Fibroblast of mammary gland (primary cell): ENCODE results near the gene SPRY4.
A peak's percentile ranks its signal among the peaks of the same experiment; 100 is the strongest.

Source experiments
- DNase-seq: peaks from one replicate; pipeline ENCODE4 v3.0.0-alpha.2; 2010; ENCODE audit warnings: low read depth
- H3K4me3 ChIP-seq: 2 replicates; pipeline ENCODE4 v1.5.1; 2011; ENCODE audit warnings: low read depth, mild to moderate bottlenecking, low read length, moderate library complexity; ENCODE audit not compliant: control insufficient read depth
- TF ChIP-seq, protein P1 (sequence below): conservative IDR thresholded peaks from 2 replicates; pipeline ENCODE4 v1.5.1; 2011; ENCODE audit warnings: low read depth, low read length, inconsistent platforms; ENCODE audit not compliant: control insufficient read depth, insufficient read depth

SPRY4 gene

DNA sequence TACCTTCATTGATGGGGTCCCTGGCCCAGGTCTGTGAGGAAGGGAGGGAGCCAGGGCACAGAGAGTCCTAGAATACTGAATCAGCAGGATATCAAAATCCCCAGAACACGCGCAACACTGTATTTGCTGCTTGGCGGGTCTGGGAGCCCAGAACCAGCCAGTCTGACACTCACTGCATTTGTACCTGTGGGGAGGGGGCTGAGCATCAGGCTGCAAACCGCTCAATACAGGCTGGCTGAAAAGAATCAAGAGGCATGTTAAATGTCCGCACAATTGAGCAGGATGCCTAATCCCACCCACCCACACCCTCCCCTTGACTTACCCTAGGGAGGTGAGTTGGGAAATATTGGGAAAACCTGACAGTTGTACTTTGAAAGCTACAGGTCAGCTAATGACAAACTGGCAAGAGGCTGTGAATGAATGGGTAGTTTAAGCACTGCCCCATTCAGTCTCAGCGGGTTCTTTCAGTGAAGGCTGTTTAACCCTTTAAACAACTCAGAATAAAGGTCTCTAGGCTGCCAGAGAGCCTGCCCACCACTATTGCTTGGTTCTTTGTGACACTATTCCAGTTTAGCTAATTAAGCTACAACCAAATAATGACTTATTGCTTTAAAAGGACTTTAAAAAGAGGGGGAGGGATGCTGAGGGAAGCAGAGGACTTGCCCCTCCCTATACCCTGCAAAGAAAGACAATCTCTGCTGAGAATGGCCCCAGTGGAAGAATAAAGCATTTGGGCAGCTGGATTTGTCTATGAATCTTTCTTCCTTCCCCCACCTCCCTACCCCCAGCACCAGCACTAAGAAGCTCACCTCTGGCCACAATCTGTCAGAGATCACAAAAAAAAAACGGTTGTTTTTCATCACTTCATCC, 5.0 kb downstream of the SPRY4 start:
- peak; percentile 41 for DNase-seq
- TF ChIP-seq, protein P1, sequence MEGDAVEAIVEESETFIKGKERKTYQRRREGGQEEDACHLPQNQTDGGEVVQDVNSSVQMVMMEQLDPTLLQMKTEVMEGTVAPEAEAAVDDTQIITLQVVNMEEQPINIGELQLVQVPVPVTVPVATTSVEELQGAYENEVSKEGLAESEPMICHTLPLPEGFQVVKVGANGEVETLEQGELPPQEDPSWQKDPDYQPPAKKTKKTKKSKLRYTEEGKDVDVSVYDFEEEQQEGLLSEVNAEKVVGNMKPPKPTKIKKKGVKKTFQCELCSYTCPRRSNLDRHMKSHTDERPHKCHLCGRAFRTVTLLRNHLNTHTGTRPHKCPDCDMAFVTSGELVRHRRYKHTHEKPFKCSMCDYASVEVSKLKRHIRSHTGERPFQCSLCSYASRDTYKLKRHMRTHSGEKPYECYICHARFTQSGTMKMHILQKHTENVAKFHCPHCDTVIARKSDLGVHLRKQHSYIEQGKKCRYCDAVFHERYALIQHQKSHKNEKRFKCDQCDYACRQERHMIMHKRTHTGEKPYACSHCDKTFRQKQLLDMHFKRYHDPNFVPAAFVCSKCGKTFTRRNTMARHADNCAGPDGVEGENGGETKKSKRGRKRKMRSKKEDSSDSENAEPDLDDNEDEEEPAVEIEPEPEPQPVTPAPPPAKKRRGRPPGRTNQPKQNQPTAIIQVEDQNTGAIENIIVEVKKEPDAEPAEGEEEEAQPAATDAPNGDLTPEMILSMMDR = no peak
- H3K4me3 ChIP-seq = peak overlapping the region; percentile 97

DNA sequence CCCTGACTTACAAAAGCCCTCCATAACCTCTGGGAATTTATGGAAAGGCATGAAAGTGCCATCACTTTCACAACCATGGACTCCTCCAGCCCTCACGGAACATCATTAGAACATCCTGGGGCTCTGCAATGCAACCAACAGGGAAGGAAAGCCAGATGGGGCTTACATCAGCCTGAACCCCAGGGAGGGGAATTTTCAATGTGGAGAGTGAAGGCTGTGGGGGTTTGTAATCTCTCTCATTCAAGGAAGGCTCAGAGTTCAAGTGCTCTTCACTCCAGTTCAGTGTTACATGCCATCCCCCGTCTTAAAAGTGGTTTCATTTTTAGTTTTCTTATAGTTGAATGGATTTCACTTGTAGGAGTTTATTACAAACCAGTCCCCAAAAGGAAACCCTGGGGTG, 5.7 kb downstream of the SPRY4 start:
- DNase-seq = peak; percentile 38
- TF ChIP-seq, protein P1 = no peak
- peak overlapping the region; percentile 10 for H3K4me3 ChIP-seq

DNA sequence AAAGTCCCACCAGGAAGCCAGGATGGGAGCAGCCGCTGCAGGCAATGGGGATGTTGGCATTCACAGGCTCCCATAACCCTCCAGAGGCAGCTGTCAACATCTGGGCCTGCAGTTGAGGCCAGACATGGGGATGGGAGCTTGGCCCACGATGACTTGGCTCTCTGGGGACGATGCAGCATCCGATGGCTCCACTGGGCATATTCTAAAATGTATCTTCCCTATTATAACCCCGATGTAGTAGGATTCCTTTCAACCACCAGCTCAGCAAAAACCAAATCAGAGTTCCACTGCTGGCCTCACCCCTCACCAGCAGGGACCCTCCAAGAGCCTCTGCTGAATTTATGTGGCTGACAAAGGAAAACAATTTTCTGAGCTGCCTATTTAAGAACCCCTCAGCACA, 7.1 kb downstream of the SPRY4 start:
- TF ChIP-seq, protein P1 = peak; percentile 34
- no peak overlapping the region for H3K4me3 ChIP-seq
- DNase-seq = peak; percentile 38

DNA sequence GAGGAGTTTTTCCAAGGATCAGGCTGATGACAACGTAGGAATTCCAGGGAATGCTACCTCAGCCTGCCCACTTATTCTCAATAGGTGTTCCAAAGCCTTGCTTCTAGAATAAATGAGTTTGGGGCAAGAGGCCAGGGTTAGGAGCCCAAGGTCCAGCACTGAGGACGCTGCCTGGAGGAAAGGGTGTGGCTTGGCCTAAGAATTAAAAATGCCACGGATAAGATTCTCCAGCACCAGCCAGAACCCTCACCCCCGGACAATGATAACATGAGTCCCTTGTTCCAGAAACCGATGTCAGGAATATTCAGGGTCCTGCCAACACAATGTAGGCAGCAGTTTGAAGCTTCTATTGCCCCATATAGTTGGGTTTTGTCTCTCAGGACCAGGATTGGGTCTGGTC, 7.6 kb downstream of the SPRY4 start:
- TF ChIP-seq, protein P1 = no peak
- H3K4me3 ChIP-seq = no peak overlapping the region
- DNase-seq = no peak

DNA sequence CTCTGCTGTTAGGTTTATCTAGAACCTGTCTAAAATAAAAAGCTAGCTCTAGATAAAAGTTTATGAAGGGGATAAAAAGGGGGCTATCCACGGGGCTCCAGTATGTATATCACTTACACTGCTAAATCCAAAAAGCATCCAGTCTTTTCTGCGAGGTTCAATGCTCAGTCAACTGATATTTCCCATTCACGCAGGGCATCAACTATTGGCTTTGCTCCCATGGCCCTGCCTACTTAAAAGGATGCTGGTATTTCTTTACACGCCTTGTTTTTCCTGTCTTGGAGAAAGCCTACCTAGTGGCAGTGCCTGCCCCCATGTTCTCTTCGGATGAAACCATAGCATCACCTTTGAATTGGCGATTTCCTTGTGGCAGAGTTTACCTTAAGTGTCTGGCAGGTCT, 8.1 kb downstream of the SPRY4 start:
- no peak overlapping the region for H3K4me3 ChIP-seq
- DNase-seq = no peak
- TF ChIP-seq, protein P1 = no peak

DNA sequence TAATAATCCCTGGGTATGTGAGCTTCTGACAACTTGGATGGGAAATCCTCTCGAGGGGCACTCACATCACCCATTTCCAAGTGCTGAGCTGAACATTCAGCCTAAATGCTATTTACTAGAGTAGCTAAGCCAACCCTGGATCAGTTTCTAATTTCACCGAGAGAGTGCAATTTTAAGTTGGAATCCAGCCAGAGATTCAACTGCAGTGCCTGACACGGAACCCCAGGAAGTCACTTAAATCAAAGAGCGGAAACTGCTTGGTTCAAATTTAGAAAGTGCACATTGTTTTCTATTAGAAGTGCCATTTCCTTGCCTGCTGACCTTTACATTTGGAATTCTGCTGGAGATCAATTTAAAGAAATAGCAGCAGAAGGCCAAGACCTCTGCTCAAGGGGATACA, 8.8 kb downstream of the SPRY4 start:
- TF ChIP-seq, protein P1 = no peak
- H3K4me3 ChIP-seq = no peak overlapping the region

More for the DNA sequence above, 8.8 kb downstream of the SPRY4 start:
- peak; percentile 57 for DNase-seq
